Parathyroid adenoma (tissue), 2 donors: Measurements from ENCODE around the gene TRAF1.
"Not testable (repeated sequence)": the region's sequence is repeated elsewhere in the genome, so short reads cannot be mapped to it uniquely, and the experiment has no call there.

Experiments
- H2AFZ ChIP-seq: fragments of 300-600 bp; sonication (generic); one replicate; pipeline ENCODE4 v1.7.0; 2017; ENCODE audit warnings: antibody characterized with exemption, mild to moderate bottlenecking
- H3K27ac ChIP-seq: fragments of 300-600 bp; sonication (generic); one replicate; pipeline ENCODE4 v1.7.0; 2017
- H3K27me3 ChIP-seq: fragments of 300-600 bp; sonication (generic); one replicate; pipeline ENCODE4 v1.7.0; 2017; ENCODE audit warnings: low read length; ENCODE audit not compliant: control insufficient read depth, insufficient read depth
- H3K36me3 ChIP-seq: fragments of 300-600 bp; sonication (generic); one replicate; pipeline ENCODE4 v1.7.0; 2017; ENCODE audit warnings: low read length; ENCODE audit not compliant: control insufficient read depth, insufficient read depth
- H3K4me1 ChIP-seq: fragments of 300-600 bp; sonication (generic); one replicate; pipeline ENCODE4 v1.7.0; 2017; ENCODE audit warnings: control low read depth
- H3K4me2 ChIP-seq: fragments of 300-600 bp; sonication (generic); one replicate; pipeline ENCODE4 v1.7.0; 2017; ENCODE audit warnings: low read length
- H3K4me3 ChIP-seq: fragments of 300-600 bp; sonication (generic); one replicate; pipeline ENCODE4 v1.7.0; 2017; ENCODE audit warnings: low read depth, low read length
- H3K79me2 ChIP-seq: fragments of 300-600 bp; sonication (generic); one replicate; pipeline ENCODE4 v1.7.0; 2017; ENCODE audit warnings: control low read depth
- H3K9ac ChIP-seq: fragments of 300-600 bp; sonication (generic); one replicate; pipeline ENCODE4 v1.7.0; 2017; ENCODE audit warnings: mild to moderate bottlenecking
- H3K9me3 ChIP-seq: fragments of 300-600 bp; sonication (generic); one replicate; pipeline ENCODE4 v1.7.0; 2017; ENCODE audit warnings: low read length; ENCODE audit not compliant: control insufficient read depth
- TF ChIP-seq, protein P1 (sequence below): fragments of 300-600 bp; sonication (generic); IDR thresholded peaks from one replicate; pipeline ENCODE4 v1.7.0; 2017; ENCODE audit warnings: antibody characterized with exemption, mild to moderate bottlenecking
- donor health status: primary hyperparathyroidism.

The TRAF1 gene, protein sequence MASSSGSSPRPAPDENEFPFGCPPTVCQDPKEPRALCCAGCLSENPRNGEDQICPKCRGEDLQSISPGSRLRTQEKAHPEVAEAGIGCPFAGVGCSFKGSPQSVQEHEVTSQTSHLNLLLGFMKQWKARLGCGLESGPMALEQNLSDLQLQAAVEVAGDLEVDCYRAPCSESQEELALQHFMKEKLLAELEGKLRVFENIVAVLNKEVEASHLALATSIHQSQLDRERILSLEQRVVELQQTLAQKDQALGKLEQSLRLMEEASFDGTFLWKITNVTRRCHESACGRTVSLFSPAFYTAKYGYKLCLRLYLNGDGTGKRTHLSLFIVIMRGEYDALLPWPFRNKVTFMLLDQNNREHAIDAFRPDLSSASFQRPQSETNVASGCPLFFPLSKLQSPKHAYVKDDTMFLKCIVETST

DNA sequence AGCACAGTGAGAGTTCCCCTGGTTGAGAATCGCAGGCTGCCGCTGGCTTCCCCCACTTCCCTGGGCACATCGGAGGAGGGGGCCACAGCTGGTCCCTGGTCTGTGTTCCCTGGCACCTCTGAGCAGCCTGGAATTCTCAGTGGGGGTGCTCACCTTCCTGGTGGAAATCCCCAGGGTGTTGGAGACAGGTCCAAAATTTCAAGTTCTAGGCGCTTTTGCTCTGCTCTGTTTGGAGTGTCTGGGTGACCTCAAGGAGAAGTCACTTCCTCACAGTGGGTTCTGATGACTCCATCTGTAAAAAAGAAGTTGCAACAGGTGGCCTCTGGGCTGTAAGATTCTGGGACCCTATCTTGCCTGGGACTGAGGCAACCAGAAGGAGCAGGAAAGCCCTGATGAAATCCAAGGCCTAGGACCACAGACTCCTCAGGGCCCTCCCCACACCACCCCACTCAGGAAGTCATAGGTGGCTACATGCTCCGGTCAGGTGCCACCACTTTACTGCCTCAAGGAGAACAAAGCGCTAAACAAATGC, at the start of gene TRAF1:
TSS of gene TRAF1 (minus strand) at position 400 of the 532 bp plus-strand sequence. CDS start 721 bp downstream, outside the sequence.
- Histone ChIP-seq H3K27ac (no peak within 1 kb of the TSS), H3K27me3 (no peaks in the 10 kb centered on the region), H2AFZ (no peak within 1 kb of the TSS), H3K79me2 (no peaks in the 10 kb centered on the region), H3K9me3 (no peaks in the 10 kb centered on the region), H3K4me3 (no peak within 1 kb of the TSS), H3K4me2 (no peak within 1 kb of the TSS), H3K36me3 (no peaks in the 10 kb centered on the region), H3K4me1 (peaks cover 3% of the 10 kb centered on the region), H3K9ac (no peak within 1 kb of the TSS)
- TF ChIP-seq, protein P1, sequence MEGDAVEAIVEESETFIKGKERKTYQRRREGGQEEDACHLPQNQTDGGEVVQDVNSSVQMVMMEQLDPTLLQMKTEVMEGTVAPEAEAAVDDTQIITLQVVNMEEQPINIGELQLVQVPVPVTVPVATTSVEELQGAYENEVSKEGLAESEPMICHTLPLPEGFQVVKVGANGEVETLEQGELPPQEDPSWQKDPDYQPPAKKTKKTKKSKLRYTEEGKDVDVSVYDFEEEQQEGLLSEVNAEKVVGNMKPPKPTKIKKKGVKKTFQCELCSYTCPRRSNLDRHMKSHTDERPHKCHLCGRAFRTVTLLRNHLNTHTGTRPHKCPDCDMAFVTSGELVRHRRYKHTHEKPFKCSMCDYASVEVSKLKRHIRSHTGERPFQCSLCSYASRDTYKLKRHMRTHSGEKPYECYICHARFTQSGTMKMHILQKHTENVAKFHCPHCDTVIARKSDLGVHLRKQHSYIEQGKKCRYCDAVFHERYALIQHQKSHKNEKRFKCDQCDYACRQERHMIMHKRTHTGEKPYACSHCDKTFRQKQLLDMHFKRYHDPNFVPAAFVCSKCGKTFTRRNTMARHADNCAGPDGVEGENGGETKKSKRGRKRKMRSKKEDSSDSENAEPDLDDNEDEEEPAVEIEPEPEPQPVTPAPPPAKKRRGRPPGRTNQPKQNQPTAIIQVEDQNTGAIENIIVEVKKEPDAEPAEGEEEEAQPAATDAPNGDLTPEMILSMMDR = no peak

DNA sequence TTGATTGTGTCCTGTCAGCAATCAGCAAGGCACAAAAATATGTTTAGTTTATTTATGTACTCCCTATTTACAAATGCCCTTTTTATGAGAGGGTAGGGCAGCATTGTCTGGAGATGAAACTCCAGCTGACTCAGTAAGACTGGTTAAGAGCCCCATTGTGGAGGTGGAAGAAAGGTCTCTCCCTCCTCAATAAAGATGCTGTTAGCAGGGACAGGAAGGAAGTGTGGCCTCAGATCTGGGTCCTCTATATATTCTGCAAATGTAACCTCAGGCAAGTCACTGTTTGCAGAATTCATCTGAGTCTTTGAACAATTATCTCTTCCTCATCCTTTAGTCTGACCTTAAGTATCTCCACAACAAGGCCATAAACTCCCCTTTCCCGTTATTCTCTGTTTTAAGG, 48.3 kb upstream of the TRAF1 start:
- TF ChIP-seq, protein P1 = no peak
- Histone ChIP-seq H3K79me2 (no peaks in the 10 kb centered on the region), H3K36me3 (no peaks in the 10 kb centered on the region), H3K9me3 (no peaks in the 10 kb centered on the region), H3K4me1 (no peaks in the 10 kb centered on the region), H3K4me2 (no peak overlapping the region), H3K27ac (no peak overlapping the region), H3K27me3 (no peaks in the 10 kb centered on the region), H2AFZ (no peak overlapping the region), H3K4me3 (no peak overlapping the region), H3K9ac (no peak overlapping the region)

GRCh38 chr9:120974181-120974580, 47.6 kb upstream of the TRAF1 start:
- no peaks in the 10 kb centered on the region for H3K4me1 ChIP-seq
- no peak overlapping the region for H3K4me3 ChIP-seq
- H3K9ac ChIP-seq = no peak overlapping the region
- TF ChIP-seq, protein P1 = no peak
- no peaks in the 10 kb centered on the region for H3K9me3 ChIP-seq
- H3K36me3 ChIP-seq = no peaks in the 10 kb centered on the region
- H3K27ac ChIP-seq = no peak overlapping the region
- no peak overlapping the region for H3K4me2 ChIP-seq
- H3K79me2 ChIP-seq = no peaks in the 10 kb centered on the region
- H3K27me3 ChIP-seq = no peaks in the 10 kb centered on the region
- H2AFZ ChIP-seq = no peak overlapping the region

DNA sequence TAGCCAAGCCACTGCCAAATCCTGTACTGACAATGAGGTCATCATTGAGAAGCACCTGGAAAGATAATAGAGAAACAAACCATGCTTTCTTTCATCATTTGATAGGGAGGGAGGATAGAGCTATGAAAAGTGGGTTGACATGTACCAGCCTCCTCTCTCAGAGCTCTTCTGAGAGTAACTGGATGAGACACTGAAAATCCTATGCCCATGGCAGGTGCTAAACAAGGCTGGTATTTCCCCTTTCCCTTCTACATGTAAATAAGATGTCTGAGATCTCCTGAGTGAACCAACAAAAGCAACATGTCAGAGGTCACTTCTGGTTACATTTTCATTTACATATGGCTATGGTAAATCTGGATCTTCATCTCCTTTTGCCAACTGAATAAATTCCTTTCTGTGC, 45.3 kb upstream of the TRAF1 start:
- no peak overlapping the region for H3K4me2 ChIP-seq
- H3K36me3 ChIP-seq = no peaks in the 10 kb centered on the region
- H3K27ac ChIP-seq = no peak overlapping the region
- no peak overlapping the region for H3K9ac ChIP-seq
- TF ChIP-seq, protein P1 = no peak
- no peaks in the 10 kb centered on the region for H3K9me3 ChIP-seq
- no peak overlapping the region for H3K4me3 ChIP-seq
- H2AFZ ChIP-seq = no peak overlapping the region
- H3K79me2 ChIP-seq = no peaks in the 10 kb centered on the region
- no peaks in the 10 kb centered on the region for H3K27me3 ChIP-seq
- no peaks in the 10 kb centered on the region for H3K4me1 ChIP-seq

DNA sequence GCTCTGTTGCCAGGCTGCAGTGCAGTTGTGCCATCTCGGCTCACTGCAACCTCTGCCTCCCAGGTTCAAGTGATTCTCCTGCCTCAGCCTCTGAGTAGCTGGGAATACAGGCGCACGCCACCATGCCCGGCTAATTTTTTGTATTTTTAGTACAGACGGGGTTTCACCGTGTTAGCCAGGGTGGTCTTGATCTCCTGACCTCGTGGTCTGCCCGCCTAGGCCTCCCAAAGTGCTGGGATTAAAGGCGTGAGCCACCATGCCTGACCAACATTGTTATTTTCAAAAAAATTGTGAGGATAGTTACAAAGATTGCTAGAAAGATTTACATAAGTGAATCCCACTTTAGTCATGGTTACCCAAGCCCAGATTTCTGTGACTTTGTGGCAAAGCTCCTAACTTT, 44.9 kb upstream of the TRAF1 start:
- H3K79me2 ChIP-seq, H2AFZ ChIP-seq, H3K9ac ChIP-seq, H3K27me3 ChIP-seq, H3K36me3 ChIP-seq, H3K4me1 ChIP-seq, H3K27ac ChIP-seq, H3K4me3 ChIP-seq, H3K4me2 ChIP-seq, H3K9me3 ChIP-seq: not testable (repeated sequence)
